Lower leg skin (tissue), 4 donors: Measurements from ENCODE around the gene N4BP2L2. TPM values are rescaled to one million over a fixed set of nuclear protein-coding genes. Genes with fewer than 3 reads are reported as not detected.

Experiments used
- DNase-seq, 2 donors: peaks; one replicate each; pipeline ENCODE4 v3.0.0-alpha.2; 2019; ENCODE audit warnings: low spot score in 2 of 2
- H3K4me3 ChIP-seq: fragments of 200-600 bp; sonication (generic); 2 replicates; pipeline ENCODE4 v1.5.1; 2017; ENCODE audit warnings: mild to moderate bottlenecking, low read depth; ENCODE audit not compliant: poor library complexity, severe bottlenecking
- POLR2A ChIP-seq, 2 donors: fragments of 450-650 bp; IDR thresholded peaks; one replicate each; pipeline ENCODE4 v1.6.1; 2016 to 2017; ENCODE audit warnings: antibody characterized with exemption in 2 of 2, mild to moderate bottlenecking in 1 of 2, moderate library complexity in 1 of 2
- WGBS, 2 donors: methylation state at CpG; one replicate each; pipeline ENCODE4 v1.1.5; 2018; 5-methylcytosine and 5-hydroxymethylcytosine counted together
- intact Hi-C: fragments of 100-400 bp; cut with DNase I; formaldehyde crosslinking; loops from one replicate; pipeline ENCODE4 v1.15.0; 2023; ENCODE audit warnings: low total_unique reads
- total RNA-seq, 4 donors: library from RNA; depleted of rRNA; stranded (reverse); fragments of >200 nt; gene quantifications; one replicate each; pipeline ENCODE4 v1.1.0, GENCODE V29; 2016
- TF ChIP-seq, protein P1 (sequence below), 3 donors: fragments of 450-650 bp; IDR thresholded peaks; one replicate each; pipeline ENCODE4 v1.5.1; 2016; ENCODE audit warnings: antibody characterized with exemption in 3 of 3, mild to moderate bottlenecking in 3 of 3, moderate library complexity in 2 of 3

N4BP2L2 gene
- total RNA-seq, 4 donors from 2014 or later: 96.6 to 154 (median 131) TPM

DNA sequence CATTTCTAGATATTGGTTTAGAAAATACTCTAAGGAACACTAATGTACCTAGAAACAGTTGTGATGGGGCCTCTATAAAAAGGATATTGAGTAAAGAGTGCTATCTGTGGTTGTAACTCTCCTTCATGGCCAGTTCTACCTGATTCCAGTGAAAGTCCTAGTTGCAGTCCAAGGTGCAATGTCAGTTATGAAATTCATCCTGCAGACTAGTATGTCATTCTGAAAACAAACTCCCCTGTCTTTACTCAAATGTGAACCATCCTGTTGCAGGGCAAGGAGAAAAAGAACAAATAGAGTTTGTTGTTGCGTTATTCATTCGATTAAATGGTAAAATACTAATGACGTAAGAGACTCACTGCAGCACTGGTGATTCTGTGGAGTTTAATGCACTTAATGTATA, 92.4 kb downstream of the N4BP2L2 start:
- intact Hi-C loops: no loop called here
- no peak for TF ChIP-seq POLR2A (IDR thresholded peaks at IDR 0.05)
- WGBS, 2 donors: 96% methylated on average over 3 of the region's 3 CpGs
- no peak overlapping the region for H3K4me3 ChIP-seq
- DNase-seq: no peak

DNA sequence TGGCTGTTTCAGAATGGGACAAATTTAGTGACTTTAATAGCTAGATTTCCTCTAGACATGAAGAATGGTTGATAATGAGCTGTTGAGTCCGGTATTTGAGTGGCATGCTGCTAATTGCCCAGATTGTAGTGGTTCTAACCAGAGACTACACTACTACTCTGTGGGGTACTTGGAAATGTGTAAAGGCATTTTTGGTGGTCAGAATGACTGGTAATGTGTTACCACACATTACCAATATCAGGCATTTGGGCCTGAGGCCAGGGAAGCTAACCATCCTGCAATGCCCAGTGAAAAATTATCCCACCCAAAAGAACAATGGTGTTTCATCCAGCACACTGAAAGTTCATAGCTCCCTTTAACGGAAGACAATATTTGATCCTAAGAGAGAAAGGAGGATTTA, 93.1 kb downstream of the N4BP2L2 start:
- intact Hi-C loops: no loop called here
- WGBS, 2 donors: 96 to 100% methylated on average over 2 of the region's 2 CpGs
- DNase-seq: no peak
- TF ChIP-seq, protein P1, sequence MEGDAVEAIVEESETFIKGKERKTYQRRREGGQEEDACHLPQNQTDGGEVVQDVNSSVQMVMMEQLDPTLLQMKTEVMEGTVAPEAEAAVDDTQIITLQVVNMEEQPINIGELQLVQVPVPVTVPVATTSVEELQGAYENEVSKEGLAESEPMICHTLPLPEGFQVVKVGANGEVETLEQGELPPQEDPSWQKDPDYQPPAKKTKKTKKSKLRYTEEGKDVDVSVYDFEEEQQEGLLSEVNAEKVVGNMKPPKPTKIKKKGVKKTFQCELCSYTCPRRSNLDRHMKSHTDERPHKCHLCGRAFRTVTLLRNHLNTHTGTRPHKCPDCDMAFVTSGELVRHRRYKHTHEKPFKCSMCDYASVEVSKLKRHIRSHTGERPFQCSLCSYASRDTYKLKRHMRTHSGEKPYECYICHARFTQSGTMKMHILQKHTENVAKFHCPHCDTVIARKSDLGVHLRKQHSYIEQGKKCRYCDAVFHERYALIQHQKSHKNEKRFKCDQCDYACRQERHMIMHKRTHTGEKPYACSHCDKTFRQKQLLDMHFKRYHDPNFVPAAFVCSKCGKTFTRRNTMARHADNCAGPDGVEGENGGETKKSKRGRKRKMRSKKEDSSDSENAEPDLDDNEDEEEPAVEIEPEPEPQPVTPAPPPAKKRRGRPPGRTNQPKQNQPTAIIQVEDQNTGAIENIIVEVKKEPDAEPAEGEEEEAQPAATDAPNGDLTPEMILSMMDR (IDR thresholded peaks at IDR 0.05): no peak
- no peak for TF ChIP-seq POLR2A (IDR thresholded peaks at IDR 0.05)
- no peak overlapping the region for H3K4me3 ChIP-seq

GRCh38 chr13:32443111-32443510, 95.5 kb downstream of the N4BP2L2 start:
- intact Hi-C loops: no loop called here
- 46 to 55% methylated on average over 2 of the region's 2 CpGs for WGBS, 2 donors
- no peak for DNase-seq
- no peak for TF ChIP-seq POLR2A (IDR thresholded peaks at IDR 0.05)
- TF ChIP-seq, protein P1 (IDR thresholded peaks at IDR 0.05): no peak
- no peak overlapping the region for H3K4me3 ChIP-seq

DNA sequence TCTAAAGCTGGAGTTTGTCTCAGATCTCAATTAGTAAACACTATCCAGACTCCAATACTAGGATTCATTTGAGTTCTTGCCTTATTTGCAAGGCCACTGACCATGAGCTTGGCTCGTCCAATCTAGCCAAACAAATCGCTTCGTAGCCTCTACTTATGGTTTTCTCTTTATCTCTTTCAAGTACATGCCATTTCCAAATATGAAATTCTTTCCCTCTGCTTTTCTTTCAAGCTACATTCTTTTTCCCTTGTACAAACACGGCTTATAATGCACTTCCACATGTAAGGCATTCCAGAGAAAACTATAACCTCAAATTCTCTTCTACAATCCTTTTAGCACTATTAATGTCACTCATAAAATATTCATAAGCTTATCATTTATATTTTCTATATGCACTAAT, 99.7 kb downstream of the N4BP2L2 start:
- intact Hi-C loops: no loop called here
- no peak for TF ChIP-seq POLR2A (IDR thresholded peaks at IDR 0.05)
- TF ChIP-seq, protein P1 (IDR thresholded peaks at IDR 0.05): no peak
- no peak for DNase-seq
- 86 to 89% methylated on average over 4 of the region's 4 CpGs for WGBS, 2 donors
- H3K4me3 ChIP-seq: no peak overlapping the region

GRCh38 chr13:32432856-32433255, 105.7 kb downstream of the N4BP2L2 start:
- no peak overlapping the region for H3K4me3 ChIP-seq
- peak in 1 of 2 donors; percentile 55 for DNase-seq
- no peak for TF ChIP-seq POLR2A (IDR thresholded peaks at IDR 0.05)
- TF ChIP-seq, protein P1 (IDR thresholded peaks at IDR 0.05): no peak
- intact Hi-C loops: no loop called here
- WGBS, 2 donors: 59 to 68% methylated on average over 3 of the region's 3 CpGs

DNA sequence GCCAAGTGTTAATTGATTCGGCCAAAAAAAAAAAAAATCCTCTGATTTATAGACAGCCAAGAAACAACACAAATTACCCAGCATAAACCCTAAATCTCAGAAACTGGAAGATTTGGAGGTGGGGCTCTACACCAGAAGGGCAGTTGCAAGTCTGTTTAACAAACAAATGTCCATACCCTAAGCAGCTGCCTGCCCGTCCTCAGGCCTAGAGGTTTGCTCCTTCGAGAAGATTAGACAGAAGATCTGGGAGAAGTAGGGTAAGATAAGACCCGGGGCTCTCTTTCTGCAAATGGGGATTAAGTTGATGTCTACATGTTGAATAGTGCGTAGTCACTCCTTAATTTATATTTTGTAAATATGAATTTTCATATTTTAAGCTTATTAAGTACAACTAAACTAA, 107.2 kb downstream of the N4BP2L2 start:
- WGBS, 2 donors: 94 to 96% methylated on average over 5 of the region's 5 CpGs
- intact Hi-C loops: no loop called here
- TF ChIP-seq POLR2A (IDR thresholded peaks at IDR 0.05): no peak
- TF ChIP-seq, protein P1 (IDR thresholded peaks at IDR 0.05): no peak
- no peak for DNase-seq
- no peak overlapping the region for H3K4me3 ChIP-seq
